M059J (cell line): ENCODE results near the gene PTMS. TPM values are rescaled to one million over a fixed set of nuclear protein-coding genes. Genes with fewer than 3 reads are reported as not detected.

Experiments
- DNase-seq: peaks from one replicate; pipeline ENCODE4 v3.0.0-alpha.2; 2012; ENCODE audit warnings: low read depth
- total RNA-seq: library from RNA; depleted of rRNA; stranded (reverse); fragments of >200 nt; shearing (Covaris generic); gene quantifications from 2 replicates; pipeline ENCODE4 v1.2.3, GENCODE V29; 2014

PTMS gene
- total RNA-seq, 1 experiment from 2014 or later, result 216 TPM

DNA sequence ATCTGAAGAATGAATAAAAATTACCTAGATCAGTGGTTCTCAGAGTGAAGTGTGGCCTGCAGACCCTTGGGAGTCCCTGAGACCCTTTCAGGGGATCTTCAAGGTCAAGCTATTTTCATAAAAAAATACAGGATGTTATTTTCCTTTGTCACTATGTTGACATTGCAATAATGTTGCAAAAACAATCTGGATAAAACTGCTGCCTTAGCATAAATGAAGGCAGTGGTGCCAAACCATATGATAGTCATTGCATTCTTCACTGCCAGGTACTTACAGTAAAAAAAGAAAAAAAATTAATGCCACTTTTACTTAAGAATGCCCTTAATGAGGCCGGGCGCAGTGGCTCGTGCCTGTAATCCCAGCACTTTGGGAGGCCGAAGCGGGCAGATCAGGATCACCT, 21.1 kb downstream of the PTMS start:
- no peak for DNase-seq

DNA sequence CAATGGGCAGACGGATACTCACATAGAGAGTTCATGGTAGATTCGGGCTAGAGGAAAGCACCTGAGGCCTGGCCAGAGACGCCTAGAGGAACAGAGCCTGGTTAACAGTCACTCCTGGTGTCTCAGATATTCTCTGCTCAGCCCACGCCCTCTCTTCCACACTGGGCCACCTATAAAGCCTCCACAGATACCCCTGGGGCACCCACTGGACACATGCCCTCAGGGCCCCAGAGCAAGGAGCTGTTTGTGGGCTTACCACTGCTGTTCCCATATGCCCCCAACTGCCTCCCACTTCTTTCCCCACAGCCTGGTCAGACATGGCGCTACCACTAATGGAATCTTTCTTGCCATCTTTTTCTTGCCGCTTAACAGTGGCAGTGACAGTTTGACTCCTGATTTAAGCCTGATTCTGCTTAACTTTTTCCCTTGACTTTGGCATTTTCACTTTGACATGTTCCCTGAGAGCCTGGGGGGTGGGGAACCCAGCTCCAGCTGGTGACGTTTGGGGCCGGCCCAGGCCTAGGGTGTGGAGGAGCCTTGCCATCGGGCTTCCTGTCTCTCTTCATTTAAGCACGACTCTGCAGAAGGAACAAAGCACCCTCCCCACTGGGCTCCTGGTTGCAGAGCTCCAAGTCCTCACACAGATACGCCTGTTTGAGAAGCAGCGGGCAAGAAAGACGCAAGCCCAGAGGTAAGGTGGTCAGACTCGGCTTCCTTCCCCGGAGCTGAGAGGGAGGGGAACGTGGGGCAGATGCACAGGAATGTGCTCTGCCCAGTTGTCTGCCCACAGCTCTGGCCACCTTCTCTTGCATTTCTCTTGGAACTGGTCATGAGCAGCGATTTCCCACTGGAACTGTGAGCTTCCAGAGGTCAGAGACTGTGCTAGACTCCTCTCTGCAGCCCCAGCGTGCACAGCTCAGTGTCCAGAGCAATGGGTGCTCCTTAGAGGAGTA, 23.1 kb downstream of the PTMS start, which contains the start of gene CD4:
CD4 (plus strand) TSS at position 557 of the 953 bp plus-strand sequence. CDS start 10,611 bp downstream, outside the sequence.
- no peak for DNase-seq

DNA sequence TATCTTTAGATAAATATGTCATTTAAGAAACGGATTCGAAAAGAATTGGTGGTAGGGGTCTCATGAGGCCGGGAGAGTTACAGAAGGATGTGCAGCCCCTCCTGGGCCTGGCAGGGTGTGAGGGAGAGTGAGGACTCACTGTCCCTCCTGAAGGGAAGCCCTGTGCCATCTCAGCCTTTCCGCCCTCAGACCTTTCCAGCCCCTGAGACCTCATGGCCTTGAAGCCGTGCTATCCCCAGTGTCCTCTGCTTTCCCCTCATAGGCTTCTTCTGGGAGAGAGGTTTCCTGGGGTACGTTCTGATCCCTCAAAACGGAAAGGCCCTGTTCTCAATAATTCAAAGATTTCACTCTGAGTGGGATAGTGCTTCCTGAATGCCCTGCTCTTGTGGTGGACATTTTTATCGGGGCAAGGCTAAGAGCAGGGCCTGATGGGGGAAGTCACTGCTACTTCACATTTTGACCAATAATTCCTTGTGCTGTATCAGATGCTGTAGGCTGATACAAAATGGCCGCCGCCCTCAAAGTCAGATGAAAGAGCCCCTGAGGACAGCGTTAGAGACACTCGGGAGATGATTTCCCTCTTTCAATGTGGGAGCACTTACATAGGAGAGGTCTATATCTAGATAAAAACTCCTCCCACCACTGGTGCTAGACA, 24.5 kb downstream of the PTMS start:
- no peak for DNase-seq

DNA sequence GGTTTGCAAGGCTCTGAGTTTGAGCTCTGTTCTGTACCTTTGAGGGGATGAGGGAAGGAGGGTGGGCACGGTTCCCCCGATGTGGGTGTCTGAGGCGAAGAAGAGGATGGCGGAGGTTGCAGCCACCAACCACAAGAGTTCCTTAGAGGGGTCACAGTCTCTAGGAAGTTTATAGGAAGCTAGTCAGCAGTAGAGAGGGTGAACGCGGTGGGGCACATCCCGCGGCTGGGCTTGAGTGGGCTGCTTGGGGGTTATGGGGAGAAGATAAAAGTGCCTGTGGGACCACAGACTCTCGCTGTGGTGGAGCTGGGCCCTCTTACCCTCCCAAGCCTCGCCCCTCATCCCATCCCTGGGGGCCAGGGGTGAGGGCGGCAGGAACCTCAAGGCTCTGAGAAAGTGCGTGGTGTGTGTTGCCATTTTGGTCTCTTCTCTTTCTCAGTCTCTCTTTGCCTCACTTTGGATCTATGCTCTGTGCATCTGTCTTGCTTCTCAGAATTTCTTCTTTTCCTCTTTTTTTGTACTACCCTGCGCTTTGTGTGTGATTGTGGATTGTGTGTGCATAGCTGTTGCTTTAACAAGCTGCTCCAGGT, 25.9 kb downstream of the PTMS start:
- DNase-seq, result no peak

DNA sequence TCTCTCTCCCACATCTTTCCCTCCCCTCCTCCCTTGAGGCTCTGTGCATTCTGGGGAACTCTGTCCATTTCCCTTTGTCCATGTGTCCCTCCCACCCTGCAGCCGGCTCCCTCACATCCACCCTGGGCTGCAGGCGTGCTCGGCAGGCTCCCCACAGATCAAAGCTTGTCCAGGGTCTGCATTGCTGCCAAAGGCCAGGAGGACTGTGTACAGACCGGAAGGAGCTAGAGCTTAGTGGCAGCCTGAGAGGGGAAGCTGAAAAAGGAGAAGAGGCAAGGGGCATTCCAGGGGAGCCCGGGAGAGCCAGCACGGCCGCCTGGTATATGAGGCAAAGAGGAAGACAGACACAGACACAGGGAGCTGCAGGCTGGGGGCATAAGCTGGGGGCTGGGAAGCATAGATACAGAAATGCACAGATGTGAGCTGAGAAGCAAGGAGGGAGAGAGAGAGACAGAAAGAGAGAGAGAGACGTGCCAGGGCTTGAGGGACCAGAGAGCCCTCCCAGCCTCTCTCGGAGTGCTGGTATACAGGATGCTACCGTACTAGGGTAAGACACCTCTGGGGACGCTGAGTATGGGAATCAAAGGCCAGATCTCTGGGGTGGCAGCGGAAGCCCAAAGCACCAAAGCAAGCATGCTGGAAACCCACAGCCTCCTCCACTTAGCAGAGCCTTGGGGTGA, 26.5 kb downstream of the PTMS start:
- DNase-seq, result no peak

DNA sequence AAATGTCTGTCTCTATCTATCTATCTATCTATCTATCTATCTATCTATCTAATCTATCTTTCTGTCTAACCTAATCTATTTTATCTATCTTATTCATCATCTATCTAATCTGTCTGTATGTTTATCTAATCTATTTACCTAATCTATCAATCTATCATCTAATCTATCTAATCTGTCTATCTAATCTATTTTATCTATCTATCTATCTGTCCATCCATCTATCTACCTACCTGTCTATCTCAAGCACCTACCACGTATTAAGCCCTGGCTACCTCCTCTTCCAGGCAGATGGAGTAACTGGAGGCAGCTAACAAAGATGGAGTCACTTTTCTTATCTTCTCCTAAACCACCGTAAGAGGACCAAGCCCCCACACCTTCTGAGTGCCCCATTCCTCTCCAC, 28.9 kb downstream of the PTMS start:
- DNase-seq, result no peak

DNA sequence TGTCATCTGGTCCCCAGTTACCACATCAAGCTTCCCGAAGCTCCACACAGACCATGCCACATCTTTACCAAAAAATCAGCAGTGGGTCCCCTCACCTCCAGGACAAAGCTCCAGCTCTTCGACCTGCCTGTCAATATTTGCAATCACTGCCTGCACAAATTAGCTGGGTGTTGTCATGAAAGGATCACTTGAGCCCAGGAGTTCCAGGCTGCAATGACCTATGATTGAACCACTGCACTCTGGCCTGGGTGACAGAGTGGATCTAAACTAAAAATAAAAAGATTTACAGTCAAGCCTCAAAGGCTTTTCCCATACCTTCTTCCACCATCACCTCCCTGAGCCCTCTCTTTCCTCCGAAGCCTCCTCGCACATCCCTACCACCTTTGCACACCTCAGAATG, 30.4 kb downstream of the PTMS start:
- no peak for DNase-seq

DNA sequence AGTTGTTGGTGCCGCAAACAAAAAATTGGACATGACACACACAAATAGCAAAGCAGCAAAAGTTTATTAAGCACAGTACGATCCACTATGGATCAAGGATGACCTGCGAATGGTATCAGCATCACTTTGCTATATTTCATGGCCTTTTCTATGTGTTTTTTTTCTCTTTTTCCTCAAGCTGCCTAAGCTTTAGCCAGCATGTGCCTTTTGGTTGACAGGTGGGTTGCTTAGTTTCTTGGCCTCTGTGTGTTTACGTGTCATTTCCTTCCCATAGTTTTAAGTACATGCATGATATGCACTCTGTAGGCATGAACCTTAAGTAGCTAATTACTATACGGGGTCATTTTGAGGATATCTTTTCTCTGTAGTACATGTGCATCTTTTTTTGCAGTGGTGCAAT, 33.0 kb downstream of the PTMS start:
- no peak for DNase-seq

DNA sequence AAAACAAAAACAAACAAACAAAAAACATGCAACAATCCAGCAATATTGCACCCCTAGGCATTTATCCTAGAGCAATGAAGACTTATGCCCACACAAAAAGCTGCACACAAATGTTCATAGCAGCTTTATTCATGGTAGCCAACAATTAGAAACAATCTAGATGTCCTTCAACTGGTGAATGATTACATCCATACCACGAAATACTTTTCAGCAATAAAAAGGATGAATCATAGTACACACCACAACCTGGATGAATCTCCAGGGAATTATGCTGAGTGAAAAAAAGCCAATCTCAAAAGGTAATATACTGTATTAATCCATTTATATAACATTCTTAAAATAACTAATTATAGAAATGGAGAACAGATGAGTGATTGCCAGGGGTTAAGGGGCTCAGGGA, 41.0 kb downstream of the PTMS start:
- peak; percentile 28 for DNase-seq

DNA sequence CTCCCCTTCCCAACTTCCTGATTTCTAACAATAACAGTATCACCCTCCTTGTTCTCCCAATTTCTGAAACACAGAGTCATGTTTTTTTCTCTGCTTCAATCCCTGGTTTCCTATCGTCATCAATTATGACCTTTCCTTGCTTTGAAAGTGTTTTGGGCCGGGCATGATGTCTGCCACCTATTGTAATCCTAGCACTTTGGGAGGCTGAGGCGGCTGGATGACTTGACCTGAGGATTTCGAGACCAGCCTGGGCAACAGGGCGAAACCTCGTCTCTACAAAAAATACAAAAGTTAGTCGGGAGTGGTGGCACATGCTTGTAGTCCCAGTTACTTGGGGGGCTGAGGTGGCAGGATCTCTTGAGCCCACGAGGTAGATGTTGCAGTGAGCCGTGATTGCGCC, 42.9 kb downstream of the PTMS start:
- no peak for DNase-seq

DNA sequence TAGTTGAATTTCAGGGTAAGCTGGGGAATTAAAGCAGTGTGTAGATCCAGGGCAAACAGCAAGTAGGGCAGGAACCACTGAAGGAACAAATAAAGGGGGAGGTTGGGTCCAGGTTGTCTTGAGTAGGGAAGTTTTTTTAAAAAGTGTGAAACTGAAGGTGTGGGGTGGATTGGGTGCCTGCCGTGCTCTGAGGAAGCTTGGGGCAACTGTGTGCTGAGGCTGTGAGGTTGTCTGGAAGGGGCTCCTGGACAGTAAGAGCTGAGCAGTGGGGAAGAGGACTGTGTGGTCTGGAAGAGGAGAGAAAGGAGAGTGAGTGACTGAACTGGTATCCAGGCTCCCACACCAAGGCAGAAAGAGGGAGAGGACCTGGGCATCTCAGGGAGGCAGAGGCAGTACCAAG, 44.6 kb downstream of the PTMS start:
- no peak for DNase-seq

DNA sequence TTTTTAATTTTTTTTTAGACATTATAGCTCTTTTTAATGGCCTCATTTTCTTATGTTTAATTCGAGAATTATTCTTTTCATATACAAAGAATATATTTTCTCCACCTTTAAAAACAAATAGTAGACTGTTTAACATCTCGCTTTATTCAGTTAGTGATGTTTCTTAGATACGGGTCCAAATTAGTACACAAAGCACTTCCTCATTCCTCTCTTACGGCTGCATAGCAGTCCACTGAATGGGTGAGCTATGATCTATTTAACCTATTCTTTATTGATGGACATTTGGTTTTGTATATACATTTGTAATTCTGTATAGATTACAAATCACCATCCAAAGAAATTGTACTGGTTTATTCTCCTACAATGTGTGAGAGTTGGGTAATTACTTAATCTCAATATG, 47.2 kb downstream of the PTMS start:
- no peak for DNase-seq

DNA sequence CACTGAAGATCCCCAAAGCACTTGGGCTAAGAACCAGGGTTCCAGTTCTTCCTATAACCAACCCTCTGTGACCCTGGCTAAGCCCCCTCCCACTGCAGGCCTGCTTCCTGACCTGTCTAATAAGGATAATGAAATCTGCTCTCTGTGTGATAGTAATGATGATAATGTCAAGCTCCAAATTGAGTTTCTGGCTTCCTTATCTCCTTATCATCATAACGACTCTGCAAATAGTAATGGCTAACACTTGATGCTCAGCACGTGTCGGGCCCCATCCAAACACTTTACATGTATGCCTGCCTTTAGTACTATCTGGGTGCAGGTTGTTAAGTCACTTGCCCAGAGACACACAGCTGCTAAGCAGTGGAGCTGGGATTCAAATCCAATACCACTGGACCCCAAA, 50.4 kb downstream of the PTMS start:
- no peak for DNase-seq

DNA sequence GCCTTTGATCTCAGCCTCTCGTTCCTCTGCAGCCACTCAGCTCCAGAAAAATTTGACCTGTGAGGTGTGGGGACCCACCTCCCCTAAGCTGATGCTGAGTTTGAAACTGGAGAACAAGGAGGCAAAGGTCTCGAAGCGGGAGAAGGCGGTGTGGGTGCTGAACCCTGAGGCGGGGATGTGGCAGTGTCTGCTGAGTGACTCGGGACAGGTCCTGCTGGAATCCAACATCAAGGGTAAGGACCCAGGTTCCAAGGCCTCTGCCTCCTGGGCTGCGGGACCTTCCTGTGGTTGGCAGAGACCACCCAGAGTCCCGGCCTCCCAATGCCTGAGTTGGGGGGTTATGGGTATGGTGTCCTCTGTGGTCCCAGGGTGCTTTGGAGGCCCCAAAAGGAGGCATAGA, 50.9 kb downstream of the PTMS start:
- DNase-seq, result no peak

DNA sequence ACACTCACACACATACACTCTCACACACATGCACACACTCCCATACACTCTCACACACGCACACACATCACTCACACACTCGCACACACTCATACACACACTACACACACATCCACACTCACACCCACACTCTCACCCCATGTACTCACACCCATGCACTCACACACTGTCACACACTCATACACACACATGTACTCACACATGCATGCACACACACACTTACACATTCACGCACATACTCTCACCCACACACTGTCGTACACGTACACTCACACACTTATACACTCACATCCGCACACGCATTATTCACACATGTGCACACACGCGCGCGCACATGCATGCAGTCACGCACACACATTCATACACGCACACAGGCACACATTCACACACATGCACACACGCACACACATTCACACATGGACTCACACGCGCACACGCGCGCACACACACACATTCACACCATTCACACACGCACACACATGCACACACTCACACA, 51.5 kb downstream of the PTMS start:
- DNase-seq, result no peak

DNA sequence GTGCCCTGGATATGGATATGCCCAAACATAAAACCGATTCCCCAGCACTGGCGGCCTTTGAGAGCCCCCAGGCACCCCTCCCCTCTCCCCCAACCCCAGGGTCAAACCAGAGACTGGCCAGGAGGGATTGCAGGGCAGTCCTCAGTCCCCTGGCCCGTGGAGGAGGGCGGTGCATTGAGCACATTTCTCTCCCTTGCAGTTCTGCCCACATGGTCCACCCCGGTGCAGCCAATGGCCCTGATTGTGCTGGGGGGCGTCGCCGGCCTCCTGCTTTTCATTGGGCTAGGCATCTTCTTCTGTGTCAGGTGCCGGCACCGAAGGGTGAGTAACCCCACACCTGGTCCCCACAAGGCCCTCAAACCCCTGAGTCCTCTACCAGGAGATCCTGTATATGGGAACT, 52.1 kb downstream of the PTMS start:
- DNase-seq, result no peak

DNA sequence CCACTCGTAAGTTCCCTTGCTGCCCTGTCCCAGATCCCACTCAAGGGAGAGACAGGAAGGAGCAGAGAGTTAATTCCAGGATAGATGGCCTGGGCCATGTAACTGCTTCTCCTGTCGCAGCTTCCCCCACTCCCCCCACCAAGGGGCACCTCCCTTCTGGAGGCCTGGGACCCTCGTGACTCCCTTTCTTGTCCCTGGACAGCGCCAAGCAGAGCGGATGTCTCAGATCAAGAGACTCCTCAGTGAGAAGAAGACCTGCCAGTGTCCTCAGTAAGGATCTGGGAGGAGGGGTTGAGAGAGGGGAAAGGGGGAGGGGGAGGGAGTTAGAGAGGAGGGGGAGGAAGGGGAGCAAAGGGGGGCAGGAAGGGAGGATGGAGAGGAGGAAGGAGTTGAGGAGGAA, 52.5 kb downstream of the PTMS start:
- no peak for DNase-seq

DNA sequence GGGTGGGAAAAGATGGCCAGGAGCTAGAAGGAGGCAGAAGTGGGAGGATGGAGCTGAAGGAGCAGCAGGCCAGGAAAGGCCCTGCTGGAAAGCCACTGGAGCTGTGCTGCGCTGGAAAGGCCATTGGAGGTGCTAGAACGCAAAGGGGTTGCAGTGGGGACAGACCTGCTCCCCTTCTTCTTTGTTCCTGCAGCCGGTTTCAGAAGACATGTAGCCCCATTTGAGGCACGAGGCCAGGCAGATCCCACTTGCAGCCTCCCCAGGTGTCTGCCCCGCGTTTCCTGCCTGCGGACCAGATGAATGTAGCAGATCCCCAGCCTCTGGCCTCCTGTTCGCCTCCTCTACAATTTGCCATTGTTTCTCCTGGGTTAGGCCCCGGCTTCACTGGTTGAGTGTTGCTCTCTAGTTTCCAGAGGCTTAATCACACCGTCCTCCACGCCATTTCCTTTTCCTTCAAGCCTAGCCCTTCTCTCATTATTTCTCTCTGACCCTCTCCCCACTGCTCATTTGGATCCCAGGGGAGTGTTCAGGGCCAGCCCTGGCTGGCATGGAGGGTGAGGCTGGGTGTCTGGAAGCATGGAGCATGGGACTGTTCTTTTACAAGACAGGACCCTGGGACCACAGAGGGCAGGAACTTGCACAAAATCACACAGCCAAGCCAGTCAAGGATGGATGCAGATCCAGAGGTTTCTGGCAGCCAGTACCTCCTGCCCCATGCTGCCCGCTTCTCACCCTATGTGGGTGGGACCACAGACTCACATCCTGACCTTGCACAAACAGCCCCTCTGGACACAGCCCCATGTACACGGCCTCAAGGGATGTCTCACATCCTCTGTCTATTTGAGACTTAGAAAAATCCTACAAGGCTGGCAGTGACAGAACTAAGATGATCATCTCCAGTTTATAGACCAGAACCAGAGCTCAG, 53.2 kb downstream of the PTMS start:
- no peak for DNase-seq

DNA sequence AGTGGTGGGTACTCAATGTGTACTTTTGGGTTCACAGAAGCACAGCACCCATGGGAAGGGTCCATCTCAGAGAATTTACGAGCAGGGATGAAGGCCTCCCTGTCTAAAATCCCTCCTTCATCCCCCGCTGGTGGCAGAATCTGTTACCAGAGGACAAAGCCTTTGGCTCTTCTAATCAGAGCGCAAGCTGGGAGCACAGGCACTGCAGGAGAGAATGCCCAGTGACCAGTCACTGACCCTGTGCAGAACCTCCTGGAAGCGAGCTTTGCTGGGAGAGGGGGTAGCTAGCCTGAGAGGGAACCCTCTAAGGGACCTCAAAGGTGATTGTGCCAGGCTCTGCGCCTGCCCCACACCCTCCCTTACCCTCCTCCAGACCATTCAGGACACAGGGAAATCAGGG, 54.0 kb downstream of the PTMS start:
- DNase-seq, result no peak
